HG02642 (cell line): ENCODE data around the gene SRCIN1.
"Not testable (repeated sequence)": the region's sequence is repeated elsewhere in the genome, so short reads cannot be mapped to it uniquely, and the experiment has no call there.

Experiments
- ATAC-seq: cut with Tn5 transposase; IDR thresholded peaks from one replicate; pipeline ENCODE4 v1.9.1; 2021; ENCODE audit warnings: mild to moderate bottlenecking; ENCODE audit not compliant: unreplicated experiment, poor library complexity

The SRCIN1 gene

GRCh38 chr17:38530856-38531255, 74.9 kb downstream of the SRCIN1 start:
- ATAC-seq, result not testable (repeated sequence)

GRCh38 chr17:38528141-38528540, 77.6 kb downstream of the SRCIN1 start:
- ATAC-seq, result not testable (repeated sequence)

- not testable (repeated sequence) for ATAC-seq
These were observed 79.2 kb downstream of the SRCIN1 start for GRCh38 chr17:38526526-38526925.

- ATAC-seq, result no peak
These were observed 93.2 kb downstream of the SRCIN1 start for GRCh38 chr17:38512473-38513058.

GRCh38 chr17:38511150-38512108, 94.3 kb downstream of the SRCIN1 start:
- no peak for ATAC-seq

- no peak for ATAC-seq
These were observed 95.2 kb downstream of the SRCIN1 start for GRCh38 chr17:38510421-38511149.

- no peak for ATAC-seq
These were observed 95.9 kb downstream of the SRCIN1 start for GRCh38 chr17:38509772-38510420.

- ATAC-seq, result no peak
These were observed 96.6 kb downstream of the SRCIN1 start for GRCh38 chr17:38508954-38509771.

- ATAC-seq, result no peak
These were observed 97.2 kb downstream of the SRCIN1 start for GRCh38 chr17:38508570-38508950.

GRCh38 chr17:38507921-38508569, 97.7 kb downstream of the SRCIN1 start:
- ATAC-seq, result no peak

- ATAC-seq, result no peak
These were observed 98.3 kb downstream of the SRCIN1 start for GRCh38 chr17:38507436-38507835.

- ATAC-seq, result no peak
These were observed 101.5 kb downstream of the SRCIN1 start for GRCh38 chr17:38504216-38504615.

- not testable (repeated sequence) for ATAC-seq
These were observed 102.4 kb downstream of the SRCIN1 start for GRCh38 chr17:38503286-38503913.

- not testable (repeated sequence) for ATAC-seq
These were observed 104.0 kb downstream of the SRCIN1 start for GRCh38 chr17:38501718-38502117.

- not testable (repeated sequence) for ATAC-seq
These were observed 106.5 kb downstream of the SRCIN1 start for GRCh38 chr17:38499230-38499629.

- ATAC-seq, result no peak
These were observed 107.4 kb downstream of the SRCIN1 start for GRCh38 chr17:38498353-38498752.

GRCh38 chr17:38497656-38498055, 108.1 kb downstream of the SRCIN1 start:
- not testable (repeated sequence) for ATAC-seq

- not testable (repeated sequence) for ATAC-seq
These were observed 111.6 kb downstream of the SRCIN1 start for GRCh38 chr17:38494152-38494551.
